ENCODE measurements around the gene COX8C.

- TF ChIP-seq GATA3 (IDR thresholded peaks at IDR 0.05; ENCODE audit: low read depth, low read length) (no peak), GATA2 (IDR thresholded peaks at IDR 0.05; ENCODE audit: low read depth, low read length) (no peak)
These were observed 28.8 kb upstream of the COX8C start for GRCh38 chr14:93317875-93318807.

All from SH-SY5Y (cell line).